HEK293T (cell line): ENCODE measurements around the gene TMEM62.

Experiments used
- ARNT ChIP-seq: fragments of 450-650 bp; IDR thresholded peaks from 2 replicates; pipeline ENCODE4 v1.6.1; 2017; ENCODE audit warnings: mild to moderate bottlenecking
- BHLHE40 ChIP-seq: fragments of 450-650 bp; IDR thresholded peaks from 2 replicates; pipeline ENCODE4 v1.6.1; 2016; ENCODE audit warnings: mild to moderate bottlenecking, moderate library complexity, borderline replicate concordance
- CTBP1 ChIP-seq: fragments of 450-650 bp; IDR thresholded peaks from 2 replicates; pipeline ENCODE4 v1.6.1; 2016; ENCODE audit warnings: borderline replicate concordance
- FOXK2 ChIP-seq: fragments of 450-650 bp; IDR thresholded peaks from 2 replicates; pipeline ENCODE4 v1.6.1; 2016; ENCODE audit warnings: mild to moderate bottlenecking
- FOXM1 ChIP-seq: fragments of 450-650 bp; IDR thresholded peaks from 2 replicates; pipeline ENCODE4 v1.6.1; 2017; ENCODE audit warnings: mild to moderate bottlenecking, borderline replicate concordance
- HDGF ChIP-seq: fragments of 450-650 bp; IDR thresholded peaks from 2 replicates; pipeline ENCODE4 v1.6.1; 2017; ENCODE audit warnings: antibody characterized with exemption, borderline replicate concordance
- LEF1 ChIP-seq: fragments of 450-650 bp; IDR thresholded peaks from 2 replicates; pipeline ENCODE4 v1.6.1; 2017; ENCODE audit warnings: mild to moderate bottlenecking, borderline replicate concordance
- NFRKB ChIP-seq: fragments of 450-650 bp; IDR thresholded peaks from 2 replicates; pipeline ENCODE4 v1.6.1; 2016; ENCODE audit warnings: mild to moderate bottlenecking, moderate library complexity
- SP1 ChIP-seq: fragments of 450-650 bp; IDR thresholded peaks from 2 replicates; pipeline ENCODE4 v1.6.1; 2017
- TARDBP ChIP-seq: fragments of 450-650 bp; IDR thresholded peaks from 2 replicates; pipeline ENCODE4 v1.6.1; 2016
- ZNF384 ChIP-seq: fragments of 450-650 bp; IDR thresholded peaks from 2 replicates; pipeline ENCODE4 v1.6.1; 2016
- TF ChIP-seq, protein P1 (sequence below): fragments of 450-650 bp; IDR thresholded peaks from 2 replicates; pipeline ENCODE4 v1.6.1; 2016

DNA sequence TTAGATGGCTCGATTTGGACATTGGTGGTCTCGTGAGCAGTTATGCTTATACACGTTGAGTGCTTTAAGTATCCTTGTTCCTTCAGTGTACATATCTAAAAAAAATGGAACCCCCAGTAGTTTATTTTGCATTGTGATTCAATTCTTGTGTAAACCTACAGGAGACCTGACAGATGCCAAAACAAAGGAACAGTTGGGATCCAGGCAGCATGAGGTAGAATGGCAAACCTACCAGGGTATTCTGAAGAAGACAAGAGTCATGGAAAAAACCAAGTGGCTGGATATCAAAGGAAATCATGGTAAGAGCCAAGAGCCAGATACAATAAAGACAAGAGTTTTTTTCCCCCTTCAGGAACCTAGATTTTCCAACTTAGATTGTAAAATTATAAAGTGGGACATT is 2.0 kb downstream of the TMEM62 start:
- TF ChIP-seq SP1 = no peak
- TF ChIP-seq BHLHE40 = no peak
- TF ChIP-seq FOXK2 = no peak
- TF ChIP-seq, protein P1, sequence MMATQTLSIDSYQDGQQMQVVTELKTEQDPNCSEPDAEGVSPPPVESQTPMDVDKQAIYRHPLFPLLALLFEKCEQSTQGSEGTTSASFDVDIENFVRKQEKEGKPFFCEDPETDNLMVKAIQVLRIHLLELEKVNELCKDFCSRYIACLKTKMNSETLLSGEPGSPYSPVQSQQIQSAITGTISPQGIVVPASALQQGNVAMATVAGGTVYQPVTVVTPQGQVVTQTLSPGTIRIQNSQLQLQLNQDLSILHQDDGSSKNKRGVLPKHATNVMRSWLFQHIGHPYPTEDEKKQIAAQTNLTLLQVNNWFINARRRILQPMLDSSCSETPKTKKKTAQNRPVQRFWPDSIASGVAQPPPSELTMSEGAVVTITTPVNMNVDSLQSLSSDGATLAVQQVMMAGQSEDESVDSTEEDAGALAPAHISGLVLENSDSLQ = no peak
- no peak for TF ChIP-seq FOXM1
- no peak for TF ChIP-seq ZNF384
- TF ChIP-seq CTBP1 = no peak
- no peak for TF ChIP-seq TARDBP
- TF ChIP-seq HDGF = no peak
- TF ChIP-seq ARNT = no peak
- TF ChIP-seq NFRKB = no peak
- no peak for TF ChIP-seq LEF1
